ENCODE data around the gene PDE6G. TPM values are rescaled to one million over a fixed set of nuclear protein-coding genes. Genes with fewer than 3 reads are reported as not detected.

The PDE6G gene
- total and polyA plus RNA-seq, 2 donors (not counting 3 experiments of a cell fraction or from before 2014, with no cell fraction given): 1.8 to 3.7 TPM

DNA sequence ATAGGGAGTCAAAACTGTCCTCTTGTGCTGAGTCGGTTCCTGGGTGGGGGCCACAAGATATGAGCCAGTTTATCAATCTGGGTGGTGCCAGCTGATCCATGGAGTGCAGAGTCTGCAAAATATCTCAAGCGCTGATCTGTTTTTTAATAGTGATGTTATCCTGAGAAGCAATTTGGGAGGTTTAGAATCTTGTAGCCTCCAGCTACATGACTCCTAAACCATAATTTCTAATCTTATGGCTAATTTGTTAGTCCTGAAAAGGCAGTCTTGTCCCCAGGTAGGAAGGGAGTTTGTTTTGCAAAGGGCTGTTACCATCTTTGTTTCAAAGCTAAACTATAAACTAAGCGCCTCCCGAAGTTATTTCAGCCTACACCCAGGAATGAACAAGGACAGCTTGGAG, 17.7 kb downstream of the PDE6G start:
- no peaks in the 10 kb centered on the region for H3K9me1 ChIP-seq (replicated peaks; ENCODE audit: control insufficient read depth, extremely low read depth, insufficient read depth, low read length)
- H3K27me3 ChIP-seq (ENCODE audit: control insufficient read depth in 2 of 2, insufficient read depth in 2 of 2, low read length in 2 of 2): no peaks in the 10 kb centered on the region
- no peak overlapping the region for H3K4me2 ChIP-seq (ENCODE audit: insufficient read depth, low read length)
- DNase-seq (ENCODE audit: low read depth, low spot score) (no peak), FAIRE-seq (no peak)
- ChIA-PET POLR2A (interaction anchor here (0.5 to 0.7 kb wide), 2 partner anchors 80 to 245 kb away, joined by 3 to 8 read pairs; no protein-coding TSS in a partner anchor), CTCF (no interaction called here)
- dilution Hi-C loops (cut with MboI; ENCODE audit: extremely low pct_ligation_motif_present, low sequenced_read_pairs) (no loop called here), intact Hi-C loops (cut with micrococcal nuclease) (no loop called here)
- H3K4me3 ChIP-seq (replicated peaks in 1 of 3; ENCODE audit: insufficient read depth in 1 of 3, low read depth in 1 of 3, low read length in 3 of 3): no peak overlapping the region
- no peaks in the 10 kb centered on the region for H4K20me1 ChIP-seq (replicated peaks; ENCODE audit: control insufficient read depth, extremely low read depth, insufficient read depth, low read length)
- H3K9me3 ChIP-seq (replicated peaks; ENCODE audit: control insufficient read depth, insufficient read depth, low read length): no peaks in the 10 kb centered on the region
- H3K9ac ChIP-seq (replicated peaks; ENCODE audit: extremely low read depth, insufficient read depth, low read length): no peak overlapping the region
- H3K27ac ChIP-seq (ENCODE audit: insufficient read depth, low read depth, low read length): no peak overlapping the region
- TF ChIP-seq POLR2A (IDR thresholded peaks at IDR 0.05; ENCODE audit: low read depth, low read length): no peak
- no peak for TF ChIP-seq POLR2AphosphoS5 (IDR thresholded peaks at IDR 0.05; ENCODE audit: insufficient read depth, low read depth, low read length)
- TF ChIP-seq EZH2 (IDR thresholded peaks at IDR 0.05; ENCODE audit: borderline replicate concordance, low read depth, low read length, severe bottlenecking): no peak
- TF ChIP-seq, protein P1, sequence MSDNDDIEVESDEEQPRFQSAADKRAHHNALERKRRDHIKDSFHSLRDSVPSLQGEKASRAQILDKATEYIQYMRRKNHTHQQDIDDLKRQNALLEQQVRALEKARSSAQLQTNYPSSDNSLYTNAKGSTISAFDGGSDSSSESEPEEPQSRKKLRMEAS (IDR thresholded peaks at IDR 0.05; ENCODE audit: insufficient read depth, insufficient read length): no peak
- TF ChIP-seq, protein P2, sequence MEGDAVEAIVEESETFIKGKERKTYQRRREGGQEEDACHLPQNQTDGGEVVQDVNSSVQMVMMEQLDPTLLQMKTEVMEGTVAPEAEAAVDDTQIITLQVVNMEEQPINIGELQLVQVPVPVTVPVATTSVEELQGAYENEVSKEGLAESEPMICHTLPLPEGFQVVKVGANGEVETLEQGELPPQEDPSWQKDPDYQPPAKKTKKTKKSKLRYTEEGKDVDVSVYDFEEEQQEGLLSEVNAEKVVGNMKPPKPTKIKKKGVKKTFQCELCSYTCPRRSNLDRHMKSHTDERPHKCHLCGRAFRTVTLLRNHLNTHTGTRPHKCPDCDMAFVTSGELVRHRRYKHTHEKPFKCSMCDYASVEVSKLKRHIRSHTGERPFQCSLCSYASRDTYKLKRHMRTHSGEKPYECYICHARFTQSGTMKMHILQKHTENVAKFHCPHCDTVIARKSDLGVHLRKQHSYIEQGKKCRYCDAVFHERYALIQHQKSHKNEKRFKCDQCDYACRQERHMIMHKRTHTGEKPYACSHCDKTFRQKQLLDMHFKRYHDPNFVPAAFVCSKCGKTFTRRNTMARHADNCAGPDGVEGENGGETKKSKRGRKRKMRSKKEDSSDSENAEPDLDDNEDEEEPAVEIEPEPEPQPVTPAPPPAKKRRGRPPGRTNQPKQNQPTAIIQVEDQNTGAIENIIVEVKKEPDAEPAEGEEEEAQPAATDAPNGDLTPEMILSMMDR (IDR thresholded peaks at IDR 0.05; ENCODE audit: extremely low read depth in 1 of 2, insufficient read depth in 1 of 2, low read depth in 1 of 2, low read length in 2 of 2): no peak
- H3K4me1 ChIP-seq (ENCODE audit: control insufficient read depth, extremely low read depth, insufficient read depth, low read length): peaks cover 11% of the 10 kb centered on the region
- H3K36me3 ChIP-seq (ENCODE audit: control insufficient read depth in 2 of 2, extremely low read depth in 1 of 2, insufficient read depth in 2 of 2, low read length in 2 of 2): no peaks in the 10 kb centered on the region
- H3K79me2 ChIP-seq (ENCODE audit: control insufficient read depth, insufficient read depth, low read length): peaks cover 30% of the 10 kb centered on the region
- no TSS peak for BruUV-seq (replicated peaks)
- H2AFZ ChIP-seq (ENCODE audit: low read depth, low read length): no peak overlapping the region

Data from endothelial cell of umbilical vein (primary cell).